CD14-positive monocyte (primary cell): ENCODE measurements around the gene CPLX4. TPM values are rescaled to one million over a fixed set of nuclear protein-coding genes. Genes with fewer than 3 reads are reported as not detected.

Experiments
- DNase-seq, 3 donors: peaks; one replicate each; pipeline ENCODE4 v3.0.0-alpha.2; 2011 to 2022
- H2AFZ ChIP-seq: 2 replicates; pipeline ENCODE4 v1.6.0; 2012; ENCODE audit warnings: mild to moderate bottlenecking, low read depth, low read length, inconsistent platforms; ENCODE audit not compliant: insufficient read depth, poor library complexity, severe bottlenecking
- H3K27ac ChIP-seq, 2 donors: 1 replicate in 1 of 2; 2 replicates in 1 of 2; pipeline ENCODE4 v1.5.1; 2012 to 2013; ENCODE audit warnings: low read length in 2 of 2, control low read depth in 1 of 2, inconsistent platforms in 1 of 2, low read depth in 1 of 2, mild to moderate bottlenecking in 1 of 2
- H3K27me3 ChIP-seq, 2 donors: one replicate each; pipeline versions ENCODE4 v1.6.0 to v1.6.1; 2011 to 2013; ENCODE audit warnings: low read length in 2 of 2; ENCODE audit not compliant: control insufficient read depth in 2 of 2, insufficient read depth in 2 of 2
- H3K36me3 ChIP-seq, 2 donors: replicated peaks in 1 of 2; 1 replicate in 1 of 2; 2 replicates in 1 of 2; pipeline versions ENCODE4 v1.5.1 to v1.6.1; 2012 to 2013; ENCODE audit warnings: low read length in 2 of 2, control low read depth in 1 of 2, inconsistent platforms in 1 of 2, mild to moderate bottlenecking in 1 of 2; ENCODE audit not compliant: insufficient read depth in 2 of 2, control insufficient read depth in 1 of 2
- H3K4me1 ChIP-seq, 2 donors: 1 replicate in 1 of 2; 2 replicates in 1 of 2; pipeline versions ENCODE4 v1.5.1 to v1.6.1; 2012 to 2013; ENCODE audit warnings: low read length in 2 of 2, control low read depth in 1 of 2, inconsistent platforms in 1 of 2, mild to moderate bottlenecking in 1 of 2, moderate library complexity in 1 of 2; ENCODE audit not compliant: insufficient read depth in 2 of 2, control insufficient read depth in 1 of 2
- H3K4me2 ChIP-seq: replicated peaks from 2 replicates; pipeline ENCODE3; 2012; ENCODE audit warnings: low read length, moderate library complexity, mild to moderate bottlenecking; ENCODE audit not compliant: poor library complexity, severe bottlenecking; ENCODE audit errors: extremely low read depth
- H3K4me3 ChIP-seq, 3 experiments: fragments of 200-600 bp in 1 of 3; sonication (generic) in 1 of 3; replicated peaks in 1 of 3; 1 replicate in 2 of 3; 2 replicates in 1 of 3; pipeline ENCODE4 v1.5.1; 2011 to 2013; ENCODE audit warnings: low read length in 3 of 3, mild to moderate bottlenecking in 3 of 3, control low read depth in 2 of 3, low read depth in 2 of 3, inconsistent platforms in 1 of 3, moderate library complexity in 1 of 3
- H3K79me2 ChIP-seq: 2 replicates; pipeline ENCODE4 v1.6.0; 2012; ENCODE audit warnings: mild to moderate bottlenecking, control low read depth, inconsistent platforms, low read length, moderate library complexity; ENCODE audit not compliant: insufficient read depth
- H3K9ac ChIP-seq: 2 replicates; pipeline ENCODE4 v1.6.0; 2017; ENCODE audit warnings: low read length, mild to moderate bottlenecking; ENCODE audit not compliant: insufficient read depth, poor library complexity, severe bottlenecking
- H3K9me3 ChIP-seq, 2 donors: replicated peaks in 1 of 2; 1 replicate in 1 of 2; 2 replicates in 1 of 2; pipeline versions ENCODE4 v1.5.1 to v1.6.1; 2012 to 2013; ENCODE audit warnings: low read length in 2 of 2, control low read depth in 1 of 2; ENCODE audit not compliant: control insufficient read depth in 1 of 2, insufficient read depth in 1 of 2
- H4K20me1 ChIP-seq: 2 replicates; pipeline ENCODE4 v1.6.0; 2012; ENCODE audit warnings: mild to moderate bottlenecking, low read length, control low read depth, moderate library complexity; ENCODE audit not compliant: insufficient read depth
- H3K27ac Mint-ChIP-seq, 7 donors: one replicate each; pipeline ENCODE4 v1.8.0; 2020; ENCODE audit warnings: mild to moderate bottlenecking in 7 of 7, mixed read lengths in 7 of 7, moderate library complexity in 6 of 7, inconsistent platforms in 2 of 7
- H3K27me3 Mint-ChIP-seq, 3 donors: one replicate each; pipeline ENCODE4 v1.8.0; 2021 to 2022; ENCODE audit warnings: low read depth in 3 of 3, mild to moderate bottlenecking in 3 of 3, mixed read lengths in 3 of 3, moderate library complexity in 3 of 3, inconsistent platforms in 1 of 3
- H3K36me3 Mint-ChIP-seq, 2 donors: one replicate each; pipeline ENCODE4 v1.8.0; 2020; ENCODE audit warnings: mixed read lengths in 2 of 2, inconsistent platforms in 1 of 2, mild to moderate bottlenecking in 1 of 2
- H3K4me1 Mint-ChIP-seq: one replicate; pipeline ENCODE4 v1.8.0; 2020; ENCODE audit warnings: mild to moderate bottlenecking, mixed read lengths
- H3K4me3 Mint-ChIP-seq, 2 donors: one replicate each; pipeline ENCODE4 v1.8.0; 2020; ENCODE audit warnings: mild to moderate bottlenecking in 2 of 2, mixed read lengths in 2 of 2, moderate library complexity in 1 of 2
- H3K9me3 Mint-ChIP-seq, 7 donors: one replicate each; pipeline ENCODE4 v1.8.0; 2020 to 2022; ENCODE audit warnings: mixed read lengths in 7 of 7, mild to moderate bottlenecking in 6 of 7, moderate library complexity in 6 of 7, inconsistent platforms in 2 of 7
- CTCF ChIP-seq: fragments of 200-600 bp; IDR thresholded peaks from one replicate; pipeline ENCODE4 v1.8.0; 2022; ENCODE audit warnings: antibody characterized with exemption, mild to moderate bottlenecking
- WGBS: methylation state at CpG from one replicate; pipeline ENCODE4 v1.1.5; 2013; ENCODE audit warnings: missing lambda C conversion rate; ENCODE audit not compliant: insufficient coverage; 5-methylcytosine and 5-hydroxymethylcytosine counted together
- intact Hi-C, 2 donors: fragments of 100-400 bp; cut with micrococcal nuclease; formaldehyde crosslinking; loops; one replicate each; pipeline versions ENCODE4 v1.15.0 to v1.15.1; 2023
- polyA plus RNA-seq, 3 donors: library from polyadenylated mRNA; depleted of rRNA in 1 of 3; unstranded in 2 of 3; stranded (reverse) in 1 of 3; fragments of 300-500 nt in 2 of 3; fragments of >200 nt in 1 of 3; fragmentation: Illumina TruSeq in 2 of 3; gene quantifications; 1 replicate in 2 of 3; 2 replicates in 1 of 3; pipeline ENCODE4 v1.2.3, GENCODE V29; 2012 to 2021

Gene CPLX4
- polyA plus RNA-seq, 3 donors: not detected

- peak overlapping the region; percentile 70 for H3K4me2 ChIP-seq
- peaks cover 2 to 34% (median 20%) of the 10 kb centered on the region in 7 donors for H3K9me3 Mint-ChIP-seq
Measured at GRCh38 chr18:59272221-59272888, 46.1 kb downstream of the CPLX4 start.

More at GRCh38 chr18:59272221-59272888, 46.1 kb downstream of the CPLX4 start:
- no peak overlapping the region for H3K27ac ChIP-seq
- peaks cover 88 to 97% of the 10 kb centered on the region in 2 donors for H3K27me3 ChIP-seq
- WGBS: 3% methylated on average over 52 of the region's 52 CpGs
- no peaks in the 10 kb centered on the region for H3K36me3 ChIP-seq
- H3K4me3 Mint-ChIP-seq: peak overlapping the region in 1 of 2 donors; percentile 84
- H4K20me1 ChIP-seq: no peaks in the 10 kb centered on the region
- H3K4me3 ChIP-seq: peak overlapping the region in 1 of 3 experiments; percentile 64
- intact Hi-C loops: no loop called here
- H3K27me3 Mint-ChIP-seq: peaks cover 85 to 94% (median 92%) of the 10 kb centered on the region in 3 donors
- H3K4me1 Mint-ChIP-seq: peaks cover 26% of the 10 kb centered on the region
- peak overlapping the region; percentile 50 for H2AFZ ChIP-seq
- H3K27ac Mint-ChIP-seq: peak overlapping the region in 1 of 7 donors; percentile 53
- peaks cover 0 to 40% of the 10 kb centered on the region in 2 donors for H3K9me3 ChIP-seq
- H3K4me1 ChIP-seq: peaks cover 0 to 19% of the 10 kb centered on the region in 2 donors
- DNase-seq: peak in 1 of 3 donors; percentile 14
- H3K36me3 Mint-ChIP-seq: peaks cover 8% of the 10 kb centered on the region in 2 donors
- TF ChIP-seq CTCF: no peak
- no peaks in the 10 kb centered on the region for H3K79me2 ChIP-seq
- H3K9ac ChIP-seq: no peak overlapping the region
